A549 treated with AZD2906 at 1 μM for 4 hours (cell line): ENCODE results near the gene PPARG. TPM values are rescaled to one million over a fixed set of nuclear protein-coding genes. Genes with fewer than 3 reads are reported as not detected.

Source experiments
- total RNA-seq: library from RNA; stranded (reverse); fragments of 200-300 nt; extraction: Qiagen RNA extraction; gene quantifications from 5 replicates; pipeline ENCODE4 v1.2.3, GENCODE V29; 2022

PPARG gene
- total RNA-seq, result 36.7 to 41.7 TPM (median 39.5 TPM) in 5 replicates

DNA sequence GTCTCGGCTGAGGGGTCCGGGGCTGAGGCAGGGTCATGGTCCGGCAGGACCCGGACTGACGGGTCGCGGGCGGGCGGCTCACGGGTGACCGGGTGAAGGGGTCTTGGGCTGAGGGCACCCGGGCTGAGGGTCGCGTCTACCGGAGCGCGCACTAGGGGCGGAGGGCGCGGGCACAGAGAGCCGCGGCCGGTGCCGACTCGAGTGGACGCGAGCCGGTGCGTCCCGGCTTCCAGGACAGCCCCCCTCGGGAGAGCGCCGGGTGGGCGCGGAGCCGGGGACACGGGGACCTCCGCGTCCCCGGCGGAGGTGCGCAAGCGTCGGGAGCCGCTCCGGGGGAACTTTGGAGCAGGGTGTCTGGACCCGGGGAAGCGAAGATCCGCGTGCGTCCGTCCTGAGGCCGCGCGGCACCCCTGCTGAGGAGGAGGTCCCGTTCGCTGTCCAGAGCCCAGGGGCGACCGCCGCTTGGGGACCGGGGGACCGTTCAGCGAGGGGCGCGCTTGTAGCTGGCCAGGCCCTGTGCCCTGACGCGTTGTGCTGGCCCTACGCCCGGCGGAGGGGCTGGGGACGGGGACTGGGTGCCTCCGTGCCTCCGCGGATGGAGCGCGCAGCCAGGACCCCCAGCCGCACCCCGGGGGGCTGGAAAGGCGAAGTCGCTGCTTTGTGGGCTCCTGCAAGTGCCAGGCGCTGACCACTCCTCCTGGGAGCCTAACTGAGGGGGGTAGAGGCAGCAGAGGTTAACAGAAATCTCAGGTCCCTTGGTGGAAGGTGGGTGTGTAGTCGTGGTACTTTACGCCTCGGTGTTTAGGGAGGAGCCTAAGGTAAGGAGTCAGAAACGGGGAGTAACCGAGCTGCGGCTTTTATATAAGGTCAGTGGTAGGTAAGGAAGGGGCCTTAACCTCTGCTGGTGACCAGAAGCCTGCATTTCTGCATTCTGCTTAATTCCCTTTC lies at the start of gene PPARG:
PPARG (plus strand) TSS at position 889 of the 948 bp plus-strand sequence. CDS start 90,642 bp downstream, outside the sequence.

Other genes with a start within 250 kb of the PPARG start
- gene TIMP4, start 130.2 kb upstream of the PPARG start, total RNA-seq, result 10.6 to 13.6 TPM (median 11.5 TPM) in 5 replicates
- gene TSEN2, start 195.4 kb downstream of the PPARG start, total RNA-seq, result 15.3 to 18.3 TPM (median 17.0 TPM) in 5 replicates